NCI-H146 (cell line): Measurements from ENCODE around the gene TBX1.
"Not testable (repeated sequence)": the region's sequence is repeated elsewhere in the genome, so short reads cannot be mapped to it uniquely, and the experiment has no call there.

ENCODE experiments used
- DNase-seq: peaks from one replicate; lab custom pipeline; 2025; lab: John Stamatoyannopoulos, UW

Gene TBX1

DNA sequence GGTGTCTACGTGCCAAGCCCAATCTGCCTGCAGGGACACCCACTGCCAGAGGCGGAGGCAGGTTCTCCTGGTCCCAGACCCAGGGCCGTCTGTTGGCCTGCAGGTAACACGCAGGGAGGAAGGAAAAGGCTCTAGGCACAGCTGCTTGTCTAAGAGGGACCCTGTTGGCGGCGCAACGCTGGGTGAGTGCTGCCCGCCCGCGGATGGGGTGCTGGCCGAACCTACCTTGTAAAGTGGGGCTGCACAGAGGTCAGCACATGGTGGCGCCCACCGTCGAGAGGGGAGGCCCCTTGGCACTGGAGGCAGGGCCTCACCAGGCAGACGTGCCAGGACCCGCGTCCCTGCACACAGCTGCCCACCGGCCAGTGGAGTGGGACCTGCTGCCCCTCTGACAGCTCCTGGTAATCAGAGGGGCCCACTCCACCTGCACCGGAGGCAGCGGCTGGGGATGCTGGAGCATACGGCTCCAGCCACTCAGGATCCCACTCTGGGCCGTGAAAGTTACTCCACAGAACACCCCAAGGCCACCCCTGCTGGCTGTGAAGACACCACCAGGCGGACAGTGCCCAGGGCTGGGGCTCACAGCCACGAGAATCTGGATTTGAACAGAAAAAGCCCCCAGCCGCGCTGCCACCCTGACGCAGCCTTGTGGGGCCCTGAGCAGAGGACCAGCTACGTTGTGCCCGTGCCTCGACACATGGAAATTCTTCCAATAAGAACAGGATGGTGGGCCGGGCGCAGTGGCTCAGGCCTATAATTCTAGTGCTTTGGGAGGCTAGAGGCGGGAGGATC, 24.0 kb downstream of the TBX1 start:
- no peak for DNase-seq

DNA sequence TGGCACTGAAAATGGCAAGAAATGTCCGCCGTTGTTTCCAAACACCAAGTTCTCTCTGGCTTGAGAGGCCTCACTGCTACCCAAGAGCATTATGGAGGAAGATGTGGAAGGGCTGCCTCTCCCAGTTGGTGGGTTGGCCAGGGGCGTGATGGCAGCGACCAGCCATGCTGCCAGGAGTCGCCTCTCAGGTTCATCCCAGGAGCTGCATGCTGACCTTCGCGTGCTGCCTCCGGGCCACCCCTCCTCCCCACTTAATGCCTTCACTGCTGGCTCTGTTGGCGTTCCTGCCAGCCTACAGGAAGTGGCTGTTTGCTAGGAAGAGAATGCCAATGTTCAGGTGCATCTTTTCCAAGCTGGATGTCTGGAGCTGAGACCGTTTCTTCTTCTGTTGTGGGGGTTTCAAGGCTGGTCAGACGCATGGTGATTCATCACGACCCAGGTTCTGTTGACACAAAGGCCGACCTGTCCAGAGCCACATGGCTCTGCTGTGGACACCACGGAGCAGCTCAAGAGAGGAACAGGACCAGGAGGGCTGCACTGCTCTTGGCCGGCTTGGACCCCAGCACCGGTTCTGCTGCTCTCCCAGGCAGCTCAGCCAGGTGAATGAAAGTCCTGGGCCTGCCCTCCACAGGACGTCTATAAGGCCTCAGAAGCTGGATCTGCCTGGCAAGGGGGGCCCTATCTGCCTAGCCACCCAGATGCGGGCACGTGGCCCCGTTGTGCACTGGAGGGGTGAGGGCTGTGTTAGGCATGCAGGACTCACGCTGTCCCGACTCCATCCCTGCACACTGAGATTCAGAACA, 25.1 kb downstream of the TBX1 start:
- no peak for DNase-seq

- no peak for DNase-seq
Measured at GRCh38 chr22:19786264-19786585, 25.6 kb downstream of the TBX1 start.

DNA sequence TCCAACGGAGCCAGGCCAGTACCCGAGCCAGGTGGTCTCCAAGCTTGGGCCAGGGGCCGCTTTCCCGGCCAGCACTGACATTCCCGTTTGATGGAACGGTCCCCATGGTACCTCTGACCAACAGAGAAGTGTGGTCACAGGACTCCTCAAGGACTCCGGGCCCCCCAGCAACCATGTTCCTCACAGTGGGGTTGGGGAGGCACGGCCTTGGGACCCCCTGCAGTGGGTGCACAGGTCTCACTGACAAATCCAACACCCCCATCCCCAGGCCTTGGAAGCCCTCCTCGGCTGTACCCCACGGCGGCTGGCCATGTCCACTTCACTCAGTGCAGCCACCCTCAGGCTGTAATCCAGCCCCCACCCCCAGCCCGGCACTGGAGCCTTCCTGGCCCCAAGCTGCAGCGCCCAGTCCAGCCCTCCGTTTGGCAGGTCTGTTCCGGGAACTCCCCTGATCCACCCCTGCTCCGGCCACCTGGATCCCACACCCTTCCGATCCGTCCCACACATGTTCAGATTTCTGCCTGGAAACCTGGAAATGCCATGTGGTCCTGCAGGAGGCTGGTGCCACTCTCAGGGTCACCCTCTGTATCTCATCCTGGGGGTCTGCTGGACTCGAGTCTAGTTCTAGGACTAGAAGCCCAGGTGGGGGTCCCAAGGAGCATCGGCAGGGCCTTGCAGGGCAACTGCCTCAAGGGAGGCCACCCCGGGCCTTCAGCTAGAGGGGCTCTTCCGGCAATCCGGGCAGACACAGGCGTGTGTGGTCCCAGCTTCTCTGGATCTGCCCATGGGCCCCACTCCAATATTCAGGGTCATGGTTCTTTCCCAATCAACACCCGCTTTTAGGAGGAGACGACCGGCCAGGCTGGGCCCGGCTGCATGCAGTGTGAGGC, 26.6 kb downstream of the TBX1 start:
- no peak for DNase-seq

DNA sequence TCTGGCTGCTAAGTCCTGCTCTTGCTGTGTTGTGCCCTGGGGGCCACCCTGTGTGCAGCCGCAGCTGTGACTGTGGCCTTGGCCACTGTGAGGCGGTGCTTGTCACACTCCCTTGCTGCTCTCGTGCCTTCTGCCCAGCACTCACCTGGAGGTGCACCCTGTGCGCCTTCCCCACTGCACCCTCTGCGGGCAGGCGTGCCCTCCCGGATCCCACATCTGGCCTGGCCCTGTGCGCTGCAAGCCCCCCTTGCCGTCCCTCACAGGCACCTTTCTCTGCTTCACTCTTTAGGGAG, 27.2 kb downstream of the TBX1 start:
- DNase-seq: no peak

GRCh38 chr22:19788661-19789225, 28.2 kb downstream of the TBX1 start:
- DNase-seq: no peak

DNA sequence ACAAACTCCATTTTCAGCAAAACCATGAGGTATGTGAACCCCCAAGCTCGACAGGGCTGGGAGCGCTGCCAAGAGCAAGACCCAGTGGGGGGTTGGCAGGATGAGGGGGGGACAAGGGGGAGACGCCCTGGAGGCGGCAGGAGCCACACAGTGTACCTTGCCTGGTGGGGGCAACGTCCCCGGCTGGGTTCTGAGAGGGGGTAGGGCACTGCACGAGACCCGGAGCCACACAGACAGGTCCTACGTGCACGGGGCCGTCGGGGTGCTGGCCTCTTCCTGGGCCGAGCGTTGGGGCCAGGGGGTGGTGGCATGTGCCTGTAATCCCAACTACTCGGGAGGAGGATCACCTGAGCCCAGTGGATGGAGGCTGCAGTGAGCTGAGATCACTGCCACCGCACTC, 28.8 kb downstream of the TBX1 start:
- no peak for DNase-seq

DNA sequence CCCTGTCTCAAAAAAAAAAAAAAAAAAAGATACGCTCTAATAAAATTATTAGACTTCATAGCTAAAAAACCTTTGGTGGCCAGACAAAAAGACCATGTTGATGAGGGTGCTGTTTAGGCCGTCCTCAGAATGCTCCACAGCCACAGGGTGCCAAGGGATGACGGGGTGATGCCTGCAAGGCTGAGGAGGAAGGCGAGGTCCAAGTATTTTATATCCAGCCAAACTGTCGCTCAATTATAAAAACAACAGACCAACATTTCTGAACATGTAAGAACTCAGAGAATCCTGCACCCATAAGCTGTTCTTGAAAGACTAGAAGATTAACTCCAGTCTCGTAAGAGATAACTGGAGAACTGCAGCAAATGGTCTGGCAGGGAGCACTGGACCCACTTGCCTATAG, 29.2 kb downstream of the TBX1 start:
- DNase-seq: no peak

DNA sequence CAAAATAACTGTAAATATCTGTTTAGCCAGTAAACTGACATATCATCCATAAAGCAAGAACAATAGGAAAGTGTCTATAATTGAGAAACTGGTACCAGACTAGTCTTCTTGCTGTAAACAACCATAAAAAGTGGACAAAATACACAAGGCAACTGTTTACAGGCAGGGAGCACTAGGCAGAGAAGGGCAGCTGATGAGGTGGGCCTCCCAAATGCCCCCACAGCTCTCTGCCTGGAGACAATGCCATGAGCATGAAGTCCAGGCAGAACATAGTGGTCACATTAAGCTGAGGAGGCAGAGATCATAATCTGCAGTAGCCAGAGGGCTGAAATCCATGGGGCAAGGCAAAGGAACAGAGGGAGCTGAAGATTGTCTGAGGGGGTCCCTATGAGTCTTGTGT, 30.7 kb downstream of the TBX1 start:
- DNase-seq: no peak

DNA sequence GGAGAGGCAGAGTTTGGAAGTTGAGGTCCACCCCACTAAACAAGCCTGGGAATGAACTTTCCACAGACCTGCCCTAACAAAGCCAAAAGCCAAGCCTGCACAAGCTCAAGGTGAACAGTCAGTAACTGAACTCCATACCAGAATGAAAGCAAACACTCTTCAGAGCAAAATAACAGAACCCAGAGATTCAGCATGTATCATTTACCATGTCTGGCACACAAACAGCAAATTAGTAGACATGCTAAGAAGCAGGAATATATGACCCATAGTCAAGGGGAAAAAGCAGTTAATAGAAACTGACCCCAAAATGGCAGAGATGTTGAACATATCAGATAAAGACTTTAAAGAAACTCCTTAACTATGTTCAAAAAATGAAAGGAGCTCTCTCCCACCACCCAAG, 31.3 kb downstream of the TBX1 start:
- DNase-seq: no peak

DNA sequence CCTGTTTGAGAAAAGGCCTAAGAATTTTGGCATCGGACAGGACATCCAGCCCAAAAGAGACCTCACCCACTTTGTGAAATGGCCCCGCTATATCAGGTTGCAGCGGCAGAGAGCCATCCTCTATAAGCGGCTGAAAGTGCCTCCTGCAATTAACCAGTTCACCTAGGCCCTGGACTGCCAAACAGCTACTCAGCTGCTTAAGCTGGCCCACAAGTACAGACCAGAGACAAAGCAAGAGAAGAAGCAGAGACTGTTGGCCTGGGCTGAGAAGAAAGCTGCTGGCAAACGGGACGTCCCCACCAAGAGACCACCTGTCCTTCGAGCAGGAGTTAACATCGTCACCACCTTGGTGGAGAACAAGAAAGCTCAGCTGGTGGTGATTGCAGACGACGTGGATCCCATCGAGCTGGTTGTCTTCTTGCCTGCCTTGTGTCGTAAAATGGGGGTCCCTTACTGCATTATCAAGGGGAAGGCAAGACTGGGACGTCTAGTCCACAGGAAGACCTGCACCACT, 31.9 kb downstream of the TBX1 start:
- not testable (repeated sequence) for DNase-seq

DNA sequence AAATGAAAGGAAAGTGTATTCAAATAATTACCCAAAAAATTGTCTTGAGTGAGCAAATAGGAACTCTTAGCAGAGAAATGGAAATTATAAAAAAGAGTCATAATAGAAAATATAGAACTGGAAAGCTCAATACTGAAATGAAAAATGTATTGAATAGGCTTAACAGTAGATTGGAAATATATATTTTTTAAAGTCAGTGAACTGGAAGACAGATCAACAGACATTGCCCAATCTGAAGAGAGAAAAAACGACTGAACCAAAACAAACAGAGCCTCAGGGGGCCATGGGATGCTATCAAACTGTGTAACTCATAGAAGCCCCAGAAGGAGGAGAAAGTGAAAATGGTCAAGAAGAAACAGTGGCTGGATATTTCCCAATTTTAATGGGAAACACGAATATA, 32.6 kb downstream of the TBX1 start:
- no peak for DNase-seq

DNA sequence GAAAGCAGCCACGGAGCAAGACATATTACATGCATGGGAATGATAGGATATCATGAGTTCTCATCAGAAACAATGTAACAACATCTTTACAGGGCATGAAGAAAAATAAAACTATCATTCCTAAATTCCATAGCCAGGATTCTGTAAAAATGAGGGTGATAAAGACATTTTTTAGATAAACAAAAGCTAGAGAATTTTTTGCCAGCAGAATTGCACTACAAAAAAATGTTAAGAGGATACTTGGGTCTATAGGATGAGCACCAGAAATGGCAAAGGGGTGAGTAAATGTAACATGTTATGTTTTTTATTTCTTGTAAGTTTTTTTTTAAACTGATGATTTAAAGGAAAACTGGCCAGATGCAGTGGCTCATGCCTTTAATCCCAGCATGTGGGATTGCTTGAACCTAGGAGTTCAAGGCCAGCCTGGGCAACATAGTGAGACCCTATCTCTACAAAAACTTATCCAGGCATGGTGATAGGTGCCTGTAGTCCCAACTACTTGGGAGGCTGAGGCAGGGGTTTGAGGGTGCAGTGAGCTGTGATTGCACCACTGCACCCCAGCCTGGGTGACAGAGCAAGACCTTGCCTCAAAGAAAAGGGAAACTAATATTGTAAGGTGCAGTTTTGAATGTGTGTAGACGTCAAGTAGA, 33.2 kb downstream of the TBX1 start:
- no peak for DNase-seq

- no peak for DNase-seq
Measured at GRCh38 chr22:19795617-19796008, 35.0 kb downstream of the TBX1 start.

GRCh38 chr22:19796160-19796559, 35.6 kb downstream of the TBX1 start:
- DNase-seq: no peak

DNA sequence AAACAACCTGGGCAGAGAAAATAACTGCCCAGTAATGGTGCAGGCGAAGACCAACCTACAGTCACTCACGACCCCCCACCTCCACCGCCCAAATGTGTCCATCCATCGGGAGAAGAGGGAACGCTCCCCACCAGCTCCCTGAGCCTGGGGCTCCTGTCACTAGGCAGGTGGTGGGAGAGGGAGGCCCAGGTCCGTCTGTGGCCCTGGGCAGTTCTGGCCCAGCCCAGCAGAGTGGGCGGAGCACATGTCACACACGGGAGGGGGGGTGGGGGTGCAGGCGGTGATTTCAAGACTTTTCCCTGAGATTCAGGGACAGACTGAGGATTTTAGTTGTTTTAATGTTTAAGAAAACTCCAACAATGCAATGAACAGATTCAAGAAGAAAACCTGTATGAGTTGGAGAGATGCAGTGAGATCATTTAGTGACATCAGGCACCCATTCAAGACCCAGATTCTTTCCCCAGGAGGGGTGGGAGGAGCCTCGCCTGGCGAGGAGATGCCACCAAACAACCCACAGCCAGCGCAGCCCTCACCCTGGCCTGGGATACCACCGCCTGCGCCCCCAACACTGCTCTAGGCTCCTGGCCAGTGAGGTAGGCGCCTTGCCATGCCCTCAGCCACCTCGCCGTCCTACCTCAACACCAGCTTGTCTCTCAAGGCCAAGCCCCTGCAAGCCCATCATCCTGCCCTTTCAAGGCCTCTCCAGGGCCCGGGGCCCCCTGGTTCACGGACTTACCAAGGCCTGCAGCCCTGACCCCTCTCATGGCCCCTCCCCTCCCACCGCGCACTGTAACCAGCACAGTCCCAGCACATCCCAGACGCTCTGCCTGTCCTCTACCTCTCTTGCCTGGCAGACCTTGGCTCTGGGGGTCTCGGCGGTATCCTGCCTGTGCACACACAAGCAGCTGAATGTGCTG, 36.8 kb downstream of the TBX1 start:
- no peak for DNase-seq

DNA sequence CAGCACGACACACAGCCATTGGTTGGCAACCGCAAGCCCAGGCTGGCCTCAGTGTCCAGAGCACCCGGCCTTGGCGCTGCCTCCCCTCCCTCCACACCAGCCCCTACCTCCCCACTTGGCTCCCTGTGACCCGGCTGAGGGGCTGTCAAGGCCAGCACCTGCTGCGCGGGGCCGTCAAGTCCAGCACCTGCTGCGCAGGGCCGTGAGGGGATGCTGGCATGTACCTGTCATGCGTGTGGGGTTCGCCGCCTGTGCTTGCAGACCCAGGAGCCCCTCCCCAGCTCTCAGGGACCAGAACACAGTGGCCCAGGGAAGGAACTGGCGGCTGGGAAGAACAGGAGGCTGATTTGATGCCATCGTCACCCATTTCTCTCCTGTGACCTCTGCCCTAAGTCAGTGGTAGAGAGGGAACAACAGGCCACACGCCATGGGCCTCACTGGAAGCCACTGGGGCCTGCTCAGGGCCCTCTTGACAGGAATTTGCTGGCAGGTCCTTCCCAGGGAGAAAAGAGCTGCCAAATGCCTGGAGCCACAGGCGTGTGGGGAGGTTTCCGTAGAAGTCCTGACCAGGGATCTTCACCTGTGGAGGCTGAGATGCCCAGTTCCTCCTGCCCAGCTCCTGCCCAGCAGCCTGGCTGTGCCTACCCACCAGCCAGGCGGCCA, 37.6 kb downstream of the TBX1 start:
- no peak for DNase-seq

GRCh38 chr22:19798891-19799293, 38.3 kb downstream of the TBX1 start:
- no peak for DNase-seq

GRCh38 chr22:19799322-19800190, 39.0 kb downstream of the TBX1 start:
- no peak for DNase-seq
